ENCODE results near the gene DHX40. TPM values are rescaled to one million over a fixed set of nuclear protein-coding genes. Genes with fewer than 3 reads are reported as not detected.
"Not testable (repeated sequence)": the region's sequence is repeated elsewhere in the genome, so short reads cannot be mapped to it uniquely, and the experiment has no call there.

Gene DHX40
- total RNA-seq, 2 donors from 2014 or later = 15.0 to 16.5 TPM

DNA sequence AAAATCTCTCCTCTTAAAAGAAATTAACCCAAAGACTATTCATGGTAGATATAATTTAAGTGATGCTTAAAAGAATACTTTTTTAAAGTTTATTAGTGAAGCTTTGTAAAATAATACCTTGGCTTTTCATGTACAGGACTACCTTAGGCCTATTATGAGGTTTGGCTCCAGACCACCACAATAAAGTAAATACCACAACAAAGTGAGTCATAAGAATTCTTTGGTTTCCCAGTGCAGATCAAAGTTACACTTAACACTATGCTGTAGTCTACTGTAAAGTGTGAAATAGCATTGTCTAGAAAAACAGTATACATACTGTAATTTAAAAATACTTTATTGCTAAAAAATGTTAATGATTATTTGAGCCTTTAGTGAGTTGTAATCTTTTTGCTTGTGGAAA lies 85.9 kb downstream of the DHX40 start:
- no peak for ATAC-seq
- DNase-seq = no peak
- intact Hi-C loops (cut with DNase I) = no loop called here

DNA sequence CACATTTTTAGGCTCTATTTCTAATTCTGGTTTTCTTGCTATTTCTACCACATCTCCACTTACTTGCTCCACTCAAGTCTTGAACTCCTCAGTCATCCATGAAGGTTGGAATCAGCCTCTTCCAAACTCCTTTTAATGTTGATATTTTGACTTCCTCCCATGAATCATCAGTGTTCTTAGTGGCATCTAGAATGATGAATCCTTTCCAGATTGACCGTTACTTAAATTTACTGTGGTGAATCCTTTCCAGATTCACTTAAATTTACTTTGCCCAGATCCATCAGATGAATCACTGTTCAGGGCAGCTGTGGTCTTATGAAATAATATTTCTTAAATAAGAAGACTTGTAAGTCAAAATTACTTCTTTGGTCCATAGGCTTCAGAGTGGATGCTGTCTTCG lies 86.7 kb downstream of the DHX40 start:
- intact Hi-C loops (cut with DNase I) = no loop called here
- ATAC-seq (no peak), DNase-seq (no peak)

GRCh38 chr17:59656624-59657023 lies 91.2 kb downstream of the DHX40 start:
- intact Hi-C loops (cut with DNase I); DNase-seq; ATAC-seq: not testable (repeated sequence)

Other genes with a start within 250 kb of the DHX40 start
- gene YPEL2, start 234.0 kb upstream of the DHX40 start, total RNA-seq = 10 to 100 TPM; 10.5 to 25.4 TPM
- gene CLTC, start 54.3 kb downstream of the DHX40 start, total RNA-seq = 100 to 1,000 TPM; 179 to 220 TPM
- 10 to 100 TPM; 10.1 to 15.4 TPM for gene PTRH2, start 141.8 kb downstream of the DHX40 start, total RNA-seq
- 100 to 1,000 TPM in 1 of 2 donors, 10 to 100 TPM in 1; 82.1 to 123 TPM for gene VMP1, start 142.0 kb downstream of the DHX40 start, total RNA-seq

Measured in left cardiac atrium (tissue), 4 donors.